Measurements from ENCODE around the gene HIPK4. TPM values are rescaled to one million over a fixed set of nuclear protein-coding genes. Genes with fewer than 3 reads are reported as not detected.

Gene HIPK4
- total and polyA plus RNA-seq, 9 of the 15 experiments (the other 6 are each of a cell fraction or from before 2014, with no cell fraction given), result 0.06 to 0.09 TPM; not detected in 7

DNA sequence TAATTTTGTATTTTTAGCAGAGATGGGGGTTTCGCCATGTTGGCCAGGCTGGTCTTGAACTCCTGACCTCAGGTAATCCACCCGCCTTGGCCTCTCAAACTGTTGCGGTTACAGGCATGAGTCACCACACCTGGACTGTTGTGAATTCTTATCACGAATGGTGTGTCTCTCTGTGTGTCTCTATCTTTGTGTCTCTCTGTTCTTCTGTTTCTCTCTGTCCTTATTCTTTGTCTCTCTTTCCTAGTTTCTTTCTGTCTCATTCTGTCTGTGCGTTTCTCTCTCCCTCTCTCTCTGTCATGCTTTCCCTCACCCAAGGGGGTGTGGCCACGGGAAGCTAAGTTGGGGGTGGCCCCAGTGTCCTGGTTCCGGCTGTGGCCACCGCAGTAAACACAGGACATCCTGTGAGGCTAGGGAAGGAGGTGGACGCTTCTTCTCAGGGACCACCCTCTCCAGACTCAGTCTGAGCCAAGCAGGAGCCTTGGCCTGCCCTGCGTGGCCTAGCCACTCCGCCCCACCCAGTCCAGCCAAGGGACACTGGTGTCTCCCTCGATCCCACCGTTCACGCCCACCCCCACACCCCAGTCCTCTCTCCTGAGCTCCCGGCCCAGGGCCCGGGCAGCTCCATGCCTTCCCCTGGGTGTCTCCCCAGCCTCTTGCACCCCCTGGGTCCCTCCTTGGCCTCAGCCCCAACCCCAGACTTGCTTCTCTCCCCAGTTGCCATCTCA is 27.1 kb upstream of the HIPK4 start (continued):
- 0 out of 2 replicates have a peak, but pooled peaks have one; percentile 12 for TF ChIP-seq ZBTB26 (CRISPR knock-in tag; IDR thresholded peaks at IDR 0.05)
- peak; percentile 94 for TF ChIP-seq ADNP (tag; IDR thresholded peaks at IDR 0.05)
- peak; percentile 54; the same call in 1 of the 2 replicates for TF ChIP-seq CC2D1A (IDR thresholded peaks at IDR 0.05)
- peak; percentile 88 for TF ChIP-seq BRD9 (IDR thresholded peaks at IDR 0.05; ENCODE audit: low read depth, partially characterized antibody)
- 0 out of 4 replicates have a peak, but pooled peaks of 1 of the 2 experiments have one; percentile 39 for TF ChIP-seq UBTF (IDR thresholded peaks at IDR 0.05; ENCODE audit: borderline replicate concordance in 1 of 2, low read depth in 2 of 2, low read length in 2 of 2)
- peak; percentile 99 for TF ChIP-seq ZEB2 (IDR thresholded peaks at IDR 0.05)
- TF ChIP-seq ZNF830 (CRISPR knock-in tag; IDR thresholded peaks at IDR 0.05), result no peak
- TF ChIP-seq CREB3 (tag; conservative IDR thresholded peaks at IDR 0.05; ENCODE audit: low read depth), result no peak
- peak; percentile 82 for TF ChIP-seq JUNB (CRISPR knock-in tag; conservative IDR thresholded peaks at IDR 0.05)
- no peak for TF ChIP-seq ZBTB33 (CRISPR knock-in tag; IDR thresholded peaks at IDR 0.05)
- TF ChIP-seq, protein P1, sequence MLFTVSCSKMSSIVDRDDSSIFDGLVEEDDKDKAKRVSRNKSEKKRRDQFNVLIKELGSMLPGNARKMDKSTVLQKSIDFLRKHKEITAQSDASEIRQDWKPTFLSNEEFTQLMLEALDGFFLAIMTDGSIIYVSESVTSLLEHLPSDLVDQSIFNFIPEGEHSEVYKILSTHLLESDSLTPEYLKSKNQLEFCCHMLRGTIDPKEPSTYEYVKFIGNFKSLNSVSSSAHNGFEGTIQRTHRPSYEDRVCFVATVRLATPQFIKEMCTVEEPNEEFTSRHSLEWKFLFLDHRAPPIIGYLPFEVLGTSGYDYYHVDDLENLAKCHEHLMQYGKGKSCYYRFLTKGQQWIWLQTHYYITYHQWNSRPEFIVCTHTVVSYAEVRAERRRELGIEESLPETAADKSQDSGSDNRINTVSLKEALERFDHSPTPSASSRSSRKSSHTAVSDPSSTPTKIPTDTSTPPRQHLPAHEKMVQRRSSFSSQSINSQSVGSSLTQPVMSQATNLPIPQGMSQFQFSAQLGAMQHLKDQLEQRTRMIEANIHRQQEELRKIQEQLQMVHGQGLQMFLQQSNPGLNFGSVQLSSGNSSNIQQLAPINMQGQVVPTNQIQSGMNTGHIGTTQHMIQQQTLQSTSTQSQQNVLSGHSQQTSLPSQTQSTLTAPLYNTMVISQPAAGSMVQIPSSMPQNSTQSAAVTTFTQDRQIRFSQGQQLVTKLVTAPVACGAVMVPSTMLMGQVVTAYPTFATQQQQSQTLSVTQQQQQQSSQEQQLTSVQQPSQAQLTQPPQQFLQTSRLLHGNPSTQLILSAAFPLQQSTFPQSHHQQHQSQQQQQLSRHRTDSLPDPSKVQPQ (CRISPR knock-in tag; IDR thresholded peaks at IDR 0.05; ENCODE audit: borderline replicate concordance), result no peak
- TF ChIP-seq ZBTB17 (CRISPR knock-in tag; IDR thresholded peaks at IDR 0.05), result no peak

All from K562 (cell line).